Liver (tissue), 3 donors: ENCODE results near the gene TBC1D26.
"Not testable (repeated sequence)": the region's sequence is repeated elsewhere in the genome, so short reads cannot be mapped to it uniquely, and the experiment has no call there.

ENCODE experiments used
- RAD21 ChIP-seq, 2 donors: IDR thresholded peaks; 2 replicates each; pipeline ENCODE4 v1.6.1; 2016; ENCODE audit warnings: antibody characterized with exemption in 2 of 2, mild to moderate bottlenecking in 2 of 2
- RXRA ChIP-seq, 2 donors: IDR thresholded peaks; 2 replicates each; pipeline ENCODE4 v1.6.1; 2017 to 2018; ENCODE audit warnings: antibody characterized with exemption in 2 of 2, mild to moderate bottlenecking in 1 of 2
- TF ChIP-seq, protein P1 (sequence below): fragments of 150-350 bp; IDR thresholded peaks from 2 replicates; pipeline ENCODE4 v1.5.1; 2017; ENCODE audit warnings: improper control_type of control experiment, low read depth, low read length; ENCODE audit not compliant: missing input control
- donor health status: healthy.
- donor health status: healthy.

- TF ChIP-seq, protein P1, sequence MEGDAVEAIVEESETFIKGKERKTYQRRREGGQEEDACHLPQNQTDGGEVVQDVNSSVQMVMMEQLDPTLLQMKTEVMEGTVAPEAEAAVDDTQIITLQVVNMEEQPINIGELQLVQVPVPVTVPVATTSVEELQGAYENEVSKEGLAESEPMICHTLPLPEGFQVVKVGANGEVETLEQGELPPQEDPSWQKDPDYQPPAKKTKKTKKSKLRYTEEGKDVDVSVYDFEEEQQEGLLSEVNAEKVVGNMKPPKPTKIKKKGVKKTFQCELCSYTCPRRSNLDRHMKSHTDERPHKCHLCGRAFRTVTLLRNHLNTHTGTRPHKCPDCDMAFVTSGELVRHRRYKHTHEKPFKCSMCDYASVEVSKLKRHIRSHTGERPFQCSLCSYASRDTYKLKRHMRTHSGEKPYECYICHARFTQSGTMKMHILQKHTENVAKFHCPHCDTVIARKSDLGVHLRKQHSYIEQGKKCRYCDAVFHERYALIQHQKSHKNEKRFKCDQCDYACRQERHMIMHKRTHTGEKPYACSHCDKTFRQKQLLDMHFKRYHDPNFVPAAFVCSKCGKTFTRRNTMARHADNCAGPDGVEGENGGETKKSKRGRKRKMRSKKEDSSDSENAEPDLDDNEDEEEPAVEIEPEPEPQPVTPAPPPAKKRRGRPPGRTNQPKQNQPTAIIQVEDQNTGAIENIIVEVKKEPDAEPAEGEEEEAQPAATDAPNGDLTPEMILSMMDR = not testable (repeated sequence)
- not testable (repeated sequence) for TF ChIP-seq RXRA, RAD21 (IDR thresholded peaks at IDR 0.05)
Measured at GRCh38 chr17:15731900-15732299, at the start of gene TBC1D26.
